Measurements from ENCODE around the gene SP140.

Gene SP140

DNA sequence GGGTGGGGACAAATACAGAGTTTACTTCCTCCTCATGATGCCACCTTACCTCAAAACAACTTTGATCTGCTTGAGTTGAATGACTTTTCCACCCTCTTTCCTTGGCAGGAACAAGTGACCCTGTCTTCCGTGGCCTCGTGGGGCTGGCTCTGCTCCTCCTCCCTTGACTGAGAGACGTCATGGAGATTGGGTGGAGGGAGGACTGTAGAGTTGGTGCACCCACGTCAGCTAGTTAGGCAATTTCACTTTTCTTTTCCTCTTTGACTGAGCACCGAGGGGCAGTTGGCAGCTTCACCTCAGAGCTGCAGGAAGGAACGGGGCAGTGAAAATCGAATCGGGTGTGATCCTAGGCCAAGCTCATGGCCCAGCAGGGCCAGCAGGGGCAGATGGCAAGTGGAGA is at the start of gene SP140:
Gene SP140, plus strand, starts transcription at position 251 of the 400 bp plus-strand sequence. Its CDS starts 109 bp downstream, at position 360.
- TF ChIP-seq TEAD4 (IDR thresholded peaks at IDR 0.05) (no peak), YY1 (IDR thresholded peaks at IDR 0.05; ENCODE audit: low read depth) (no peak), TAF1 (IDR thresholded peaks at IDR 0.05; ENCODE audit: low read depth) (no peak), EGR1 (IDR thresholded peaks at IDR 0.05) (no peak), EP300 (IDR thresholded peaks at IDR 0.05; ENCODE audit: borderline replicate concordance) (no peak), RAD21 (IDR thresholded peaks at IDR 0.05; ENCODE audit: low read depth) (no peak), NFIC (IDR thresholded peaks at IDR 0.05) (no peak), ZBTB7A (IDR thresholded peaks at IDR 0.05; ENCODE audit: low read depth) (no peak), FOXM1 (IDR thresholded peaks at IDR 0.05; ENCODE audit: borderline replicate concordance, low read depth) (no peak)
- TF ChIP-seq, protein P1, sequence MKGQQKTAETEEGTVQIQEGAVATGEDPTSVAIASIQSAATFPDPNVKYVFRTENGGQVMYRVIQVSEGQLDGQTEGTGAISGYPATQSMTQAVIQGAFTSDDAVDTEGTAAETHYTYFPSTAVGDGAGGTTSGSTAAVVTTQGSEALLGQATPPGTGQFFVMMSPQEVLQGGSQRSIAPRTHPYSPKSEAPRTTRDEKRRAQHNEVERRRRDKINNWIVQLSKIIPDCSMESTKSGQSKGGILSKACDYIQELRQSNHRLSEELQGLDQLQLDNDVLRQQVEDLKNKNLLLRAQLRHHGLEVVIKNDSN (IDR thresholded peaks at IDR 0.05): no peak

DNA sequence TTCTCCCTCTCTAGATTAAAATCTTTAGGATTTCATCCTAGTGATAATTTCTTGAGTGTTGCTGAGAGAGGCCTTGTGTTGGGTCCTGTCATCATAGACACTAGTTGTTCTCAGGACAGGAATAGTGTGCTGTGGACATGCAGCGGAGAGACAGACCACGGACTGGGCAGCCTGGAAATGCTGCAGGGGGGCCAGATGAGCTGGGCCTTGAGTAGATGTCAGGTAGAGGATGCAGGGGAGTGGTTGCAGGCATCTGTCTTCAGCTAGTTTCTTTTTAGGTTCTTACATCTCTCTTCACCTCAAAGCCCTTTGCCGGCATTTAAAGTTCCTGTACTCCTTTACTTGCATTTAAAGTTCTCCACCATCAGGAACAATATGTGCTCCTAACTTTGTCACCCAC is 48.5 kb upstream of the SP140 start:
- no peak for TF ChIP-seq TAF1 (IDR thresholded peaks at IDR 0.05; ENCODE audit: low read depth)
- TF ChIP-seq NFIC (IDR thresholded peaks at IDR 0.05): no peak
- TF ChIP-seq RAD21 (IDR thresholded peaks at IDR 0.05; ENCODE audit: low read depth): no peak
- TF ChIP-seq, protein P2, sequence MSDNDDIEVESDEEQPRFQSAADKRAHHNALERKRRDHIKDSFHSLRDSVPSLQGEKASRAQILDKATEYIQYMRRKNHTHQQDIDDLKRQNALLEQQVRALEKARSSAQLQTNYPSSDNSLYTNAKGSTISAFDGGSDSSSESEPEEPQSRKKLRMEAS (IDR thresholded peaks at IDR 0.05): no peak
- TF ChIP-seq, protein P1 (IDR thresholded peaks at IDR 0.05): no peak
- TF ChIP-seq TEAD4 (IDR thresholded peaks at IDR 0.05): no peak
- no peak for TF ChIP-seq YY1 (IDR thresholded peaks at IDR 0.05; ENCODE audit: low read depth)
- TF ChIP-seq TCF12 (IDR thresholded peaks at IDR 0.05; ENCODE audit: low read depth): no peak
- TF ChIP-seq CREB1 (IDR thresholded peaks at IDR 0.05; ENCODE audit: low read depth): no peak
- no peak for TF ChIP-seq EP300 (IDR thresholded peaks at IDR 0.05; ENCODE audit: borderline replicate concordance)

DNA sequence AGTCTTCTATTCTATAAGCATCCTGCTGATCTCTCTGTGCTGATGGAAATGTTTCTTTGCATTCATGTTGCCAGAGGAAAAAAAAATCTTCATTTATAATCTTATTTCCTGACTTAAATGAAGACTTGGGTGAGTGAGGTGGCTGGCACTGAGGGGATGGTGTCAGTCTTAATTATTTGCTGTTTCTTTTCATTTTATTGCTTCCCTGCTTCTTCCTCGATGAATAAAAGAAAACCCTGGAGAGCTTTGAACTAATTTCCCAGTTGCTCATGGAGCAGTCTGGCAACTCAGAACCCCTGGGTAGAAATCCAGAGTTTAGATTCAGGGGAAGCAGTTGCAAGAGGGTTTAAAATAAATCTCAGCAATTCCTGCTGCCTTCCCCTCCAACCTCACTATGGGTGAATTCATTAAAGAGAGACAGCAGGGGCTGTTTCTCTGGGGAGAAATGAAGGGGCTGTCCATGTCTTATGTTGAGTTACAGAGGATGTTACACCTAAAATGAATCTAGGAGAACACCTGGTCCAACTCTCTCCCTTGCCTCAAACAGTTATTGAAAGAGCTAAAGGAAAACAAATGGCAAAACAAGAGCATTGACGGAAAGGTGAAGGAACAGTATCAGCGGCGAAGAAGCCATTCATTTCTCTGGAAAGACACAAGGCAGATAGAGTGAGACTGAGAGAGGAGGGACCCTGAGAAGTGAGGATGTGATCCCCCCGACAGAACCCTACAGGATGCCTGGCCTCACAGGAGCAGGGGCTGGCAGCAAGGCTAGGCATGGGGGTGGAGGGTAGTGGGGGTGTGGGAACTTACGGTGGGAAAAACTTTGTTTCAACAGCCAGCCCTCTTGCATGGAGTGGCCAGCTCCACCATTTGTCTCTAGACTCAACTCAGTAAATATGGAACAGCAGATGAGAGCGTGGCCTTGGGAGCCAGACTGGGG is 46.7 kb upstream of the SP140 start:
- no peak for TF ChIP-seq NFIC (IDR thresholded peaks at IDR 0.05)
- TF ChIP-seq TAF1 (IDR thresholded peaks at IDR 0.05; ENCODE audit: low read depth): no peak
- TF ChIP-seq TEAD4 (IDR thresholded peaks at IDR 0.05): no peak
- no peak for TF ChIP-seq CREB1 (IDR thresholded peaks at IDR 0.05; ENCODE audit: low read depth)
- TF ChIP-seq EGR1 (IDR thresholded peaks at IDR 0.05): no peak
- TF ChIP-seq, protein P3, sequence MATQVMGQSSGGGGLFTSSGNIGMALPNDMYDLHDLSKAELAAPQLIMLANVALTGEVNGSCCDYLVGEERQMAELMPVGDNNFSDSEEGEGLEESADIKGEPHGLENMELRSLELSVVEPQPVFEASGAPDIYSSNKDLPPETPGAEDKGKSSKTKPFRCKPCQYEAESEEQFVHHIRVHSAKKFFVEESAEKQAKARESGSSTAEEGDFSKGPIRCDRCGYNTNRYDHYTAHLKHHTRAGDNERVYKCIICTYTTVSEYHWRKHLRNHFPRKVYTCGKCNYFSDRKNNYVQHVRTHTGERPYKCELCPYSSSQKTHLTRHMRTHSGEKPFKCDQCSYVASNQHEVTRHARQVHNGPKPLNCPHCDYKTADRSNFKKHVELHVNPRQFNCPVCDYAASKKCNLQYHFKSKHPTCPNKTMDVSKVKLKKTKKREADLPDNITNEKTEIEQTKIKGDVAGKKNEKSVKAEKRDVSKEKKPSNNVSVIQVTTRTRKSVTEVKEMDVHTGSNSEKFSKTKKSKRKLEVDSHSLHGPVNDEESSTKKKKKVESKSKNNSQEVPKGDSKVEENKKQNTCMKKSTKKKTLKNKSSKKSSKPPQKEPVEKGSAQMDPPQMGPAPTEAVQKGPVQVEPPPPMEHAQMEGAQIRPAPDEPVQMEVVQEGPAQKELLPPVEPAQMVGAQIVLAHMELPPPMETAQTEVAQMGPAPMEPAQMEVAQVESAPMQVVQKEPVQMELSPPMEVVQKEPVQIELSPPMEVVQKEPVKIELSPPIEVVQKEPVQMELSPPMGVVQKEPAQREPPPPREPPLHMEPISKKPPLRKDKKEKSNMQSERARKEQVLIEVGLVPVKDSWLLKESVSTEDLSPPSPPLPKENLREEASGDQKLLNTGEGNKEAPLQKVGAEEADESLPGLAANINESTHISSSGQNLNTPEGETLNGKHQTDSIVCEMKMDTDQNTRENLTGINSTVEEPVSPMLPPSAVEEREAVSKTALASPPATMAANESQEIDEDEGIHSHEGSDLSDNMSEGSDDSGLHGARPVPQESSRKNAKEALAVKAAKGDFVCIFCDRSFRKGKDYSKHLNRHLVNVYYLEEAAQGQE (IDR thresholded peaks at IDR 0.05; ENCODE audit: low read depth): no peak
- TF ChIP-seq CEBPB (IDR thresholded peaks at IDR 0.05): no peak
- no peak for TF ChIP-seq RAD21 (IDR thresholded peaks at IDR 0.05; ENCODE audit: low read depth)

DNA sequence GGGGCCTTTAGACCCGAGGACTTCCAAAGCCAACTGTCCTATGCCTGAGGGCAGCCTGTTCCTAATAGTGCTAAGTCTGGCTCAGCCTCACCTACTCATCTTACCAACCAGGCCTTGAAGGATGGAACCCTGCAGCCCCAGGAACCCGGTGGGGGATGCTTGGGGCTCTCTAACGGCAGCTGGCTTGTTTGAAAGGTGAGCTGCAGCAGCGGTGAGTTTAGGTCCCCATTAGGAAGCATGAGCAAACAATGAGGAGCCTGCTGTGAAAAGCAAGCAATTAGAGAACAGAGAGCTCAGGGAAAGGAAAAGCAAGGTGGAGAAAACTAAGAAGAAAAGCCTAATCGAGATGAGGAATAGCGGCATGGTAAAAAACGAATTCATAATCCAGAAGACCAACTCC is 45.6 kb upstream of the SP140 start:
- TF ChIP-seq, protein P3 (IDR thresholded peaks at IDR 0.05; ENCODE audit: low read depth): no peak
- TF ChIP-seq TCF12 (IDR thresholded peaks at IDR 0.05; ENCODE audit: low read depth) (no peak), NFIC (IDR thresholded peaks at IDR 0.05) (no peak), EP300 (IDR thresholded peaks at IDR 0.05; ENCODE audit: borderline replicate concordance) (no peak), TEAD4 (IDR thresholded peaks at IDR 0.05) (no peak), CEBPB (IDR thresholded peaks at IDR 0.05) (no peak), ZBTB7A (IDR thresholded peaks at IDR 0.05; ENCODE audit: low read depth) (no peak), EGR1 (IDR thresholded peaks at IDR 0.05) (no peak), RAD21 (IDR thresholded peaks at IDR 0.05; ENCODE audit: low read depth) (no peak), TAF1 (IDR thresholded peaks at IDR 0.05; ENCODE audit: low read depth) (no peak)
- TF ChIP-seq, protein P2 (IDR thresholded peaks at IDR 0.05): no peak

DNA sequence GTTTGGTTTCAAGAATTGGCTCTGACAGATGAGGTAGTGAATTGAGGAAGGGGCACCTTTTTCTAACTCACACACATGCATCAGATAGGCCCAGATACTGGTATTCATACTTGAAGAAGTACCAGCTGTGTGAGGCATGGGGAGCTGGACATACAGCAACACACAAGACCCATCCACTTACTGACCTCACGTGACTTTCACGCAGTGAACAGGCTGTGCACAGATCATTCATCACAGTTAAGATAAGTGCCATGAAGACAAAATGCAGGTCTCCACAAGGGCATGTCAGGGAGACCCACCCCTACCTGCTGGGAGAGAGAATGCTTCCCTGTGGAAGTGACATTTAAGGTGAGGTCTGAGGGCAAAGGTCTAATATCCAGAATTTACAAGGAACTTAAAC is 44.3 kb upstream of the SP140 start:
- TF ChIP-seq EP300 (IDR thresholded peaks at IDR 0.05; ENCODE audit: borderline replicate concordance): no peak
- no peak for TF ChIP-seq RAD21 (IDR thresholded peaks at IDR 0.05; ENCODE audit: low read depth)
- TF ChIP-seq NFIC (IDR thresholded peaks at IDR 0.05): no peak
- no peak for TF ChIP-seq YY1 (IDR thresholded peaks at IDR 0.05; ENCODE audit: low read depth)
